BJ (cell line): ENCODE results near the gene STYXL1. TPM values are rescaled to one million over a fixed set of nuclear protein-coding genes. Genes with fewer than 3 reads are reported as not detected.
"Not testable (repeated sequence)": the region's sequence is repeated elsewhere in the genome, so short reads cannot be mapped to it uniquely, and the experiment has no call there.

Experiments used
- CTCF ChIA-PET: fragments of 350-600 bp; formaldehyde crosslinking; extraction: SDS; loops from one replicate; lab custom pipeline; 2021; ENCODE audit warnings: antibody characterized with exemption, inconsistent platforms; lab: Yijun Ruan, JAX
- POLR2A ChIA-PET: fragments of 300-600 bp; sonication (Branson Sonifier 250); formaldehyde crosslinking; extraction: SDS; loops from one replicate; lab custom pipeline; 2021; ENCODE audit warnings: antibody characterized with exemption; lab: Charles Lee
- DNase-seq: peaks from one replicate; pipeline ENCODE4 v3.0.0-alpha.2; 2011; ENCODE audit warnings: low read depth
- H3K27me3 ChIP-seq: 2 replicates; pipeline ENCODE4 v1.6.0; 2011; ENCODE audit warnings: low read length; ENCODE audit not compliant: control insufficient read depth, insufficient read depth
- H3K36me3 ChIP-seq: 2 replicates; pipeline ENCODE4 v1.5.1; 2011; ENCODE audit warnings: low read length; ENCODE audit not compliant: control insufficient read depth, insufficient read depth
- H3K4me3 ChIP-seq: 2 replicates; pipeline ENCODE4 v1.5.1; 2011; ENCODE audit warnings: low read depth, mild to moderate bottlenecking, control low read depth, low read length
- CTCF ChIP-seq: IDR thresholded peaks from 2 replicates; pipeline ENCODE4 v1.5.1; 2011; ENCODE audit warnings: low read depth, mild to moderate bottlenecking, control low read depth, inconsistent platforms, low read length, moderate library complexity; ENCODE audit not compliant: insufficient read depth
- polyA plus RNA-seq: library from polyadenylated mRNA; depleted of rRNA; stranded (reverse); fragments of >200 nt; gene quantifications from 2 replicates; pipeline ENCODE4 v1.2.3, GENCODE V29; 2011

Gene STYXL1
- polyA plus RNA-seq, 1 experiment = 64.7 TPM

GRCh38 chr7:76037310-76037709 lies 10.5 kb downstream of the STYXL1 start:
- Histone ChIP-seq H3K36me3 (0 out of 2 replicates have a peak, but pooled peaks cover 4% of the 10 kb centered on the region), H3K4me3 (no peak overlapping the region), H3K27me3 (no peaks in the 10 kb centered on the region)
- TF ChIP-seq CTCF = no peak
- DNase-seq = peak; percentile 57
- ChIA-PET CTCF (interaction anchor here (0.6 to 2.5 kb wide), 5 partner anchors 11 to 476 kb away, joined by 3 to 10 read pairs (median 4); partner anchors contain the start of genes MDH2 and STYXL1), POLR2A (interaction anchor here (0.7 kb wide), 1 partner anchor 10 kb away, joined by 4 read pairs; the partner anchor contains the start of genes MDH2 and STYXL1)

DNA sequence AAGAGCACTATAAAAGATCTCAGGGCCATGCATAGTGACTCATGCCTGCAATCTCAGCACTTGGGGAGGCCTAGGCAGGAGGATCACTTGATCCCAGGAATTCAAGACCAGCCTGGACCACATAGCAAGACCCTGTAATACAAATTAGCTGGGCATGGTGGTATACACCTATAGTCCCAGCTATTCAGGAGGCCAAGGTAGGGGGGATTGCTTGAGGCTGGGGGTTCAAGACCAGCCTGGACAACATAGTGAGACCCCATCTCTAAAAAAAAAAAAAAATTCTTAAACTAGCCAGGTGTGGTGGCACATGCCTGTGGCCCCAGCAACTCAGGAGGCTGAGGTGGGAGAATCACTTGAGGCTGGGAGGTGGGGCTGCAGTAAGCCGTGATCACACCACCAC lies 15.8 kb downstream of the STYXL1 start:
- no peak for TF ChIP-seq CTCF
- no peaks in the 10 kb centered on the region for H3K27me3 ChIP-seq
- peaks cover 8% of the 10 kb centered on the region for H3K36me3 ChIP-seq
- POLR2A ChIA-PET = interaction anchor here (0.6 kb wide), 1 partner anchor 266 kb away, joined by 15 read pairs; no protein-coding TSS in a partner anchor
- DNase-seq = no peak
- CTCF ChIA-PET = interaction anchor here (1.3 to 3.1 kb wide), 3 partner anchors 11 to 165 kb away, joined by 3 to 16 read pairs (median 4); no protein-coding TSS in a partner anchor
- no peak overlapping the region for H3K4me3 ChIP-seq

- H3K27me3 ChIP-seq, H3K36me3 ChIP-seq, DNase-seq, H3K4me3 ChIP-seq, POLR2A ChIA-PET: not testable (repeated sequence)
- CTCF ChIA-PET = interaction anchor here (0.6 kb wide), 1 partner anchor 163 kb away, joined by 3 read pairs; no protein-coding TSS in a partner anchor
These were observed 18.1 kb downstream of the STYXL1 start for GRCh38 chr7:76029682-76030081.

GRCh38 chr7:76023002-76023401 lies 24.8 kb downstream of the STYXL1 start:
- DNase-seq = no peak
- Histone ChIP-seq H3K27me3 (no peaks in the 10 kb centered on the region), H3K36me3 (peaks cover 9% of the 10 kb centered on the region), H3K4me3 (no peak overlapping the region)
- ChIA-PET POLR2A (no interaction called here), CTCF (interaction anchor here (0.8 to 7.3 kb wide), 2 partner anchors 9 to 155 kb away, joined by 4 to 129 read pairs; no protein-coding TSS in a partner anchor)
- no peak for TF ChIP-seq CTCF

DNA sequence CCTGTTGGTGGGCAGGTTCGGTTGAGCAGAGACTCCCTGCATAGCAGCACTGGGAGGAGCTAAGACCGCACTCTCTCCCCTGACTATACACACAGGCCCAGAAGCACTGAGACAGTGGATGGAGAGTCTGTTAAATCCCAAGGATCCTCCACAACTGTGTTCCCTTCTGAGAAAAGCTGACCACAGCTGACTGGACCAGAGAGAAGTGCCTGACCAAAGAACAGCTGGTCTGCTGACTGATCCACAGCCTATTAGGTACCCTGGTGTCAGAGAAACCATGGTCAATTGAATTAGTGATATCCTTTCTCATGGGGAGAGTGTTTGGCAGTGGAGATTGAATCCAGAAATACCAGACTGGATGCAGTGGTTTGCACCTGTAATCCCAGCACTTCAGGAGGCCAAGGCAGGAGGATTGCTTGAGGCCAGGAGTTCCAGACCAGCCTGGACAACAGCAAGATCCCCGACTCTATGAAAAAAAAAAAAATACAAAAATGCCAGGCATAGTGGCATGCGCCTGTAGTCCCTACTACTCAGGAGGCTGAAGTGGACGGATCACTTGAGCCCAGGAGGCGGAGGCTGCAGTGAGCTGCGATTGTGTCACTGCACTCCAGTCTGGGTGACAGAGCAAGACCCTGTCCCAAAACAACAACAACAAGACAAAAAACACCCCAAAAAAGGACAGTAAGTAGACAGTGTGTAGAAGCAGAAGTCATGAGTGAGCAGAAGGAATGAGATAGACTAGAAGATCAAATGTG lies 25.6 kb downstream of the STYXL1 start:
- Histone ChIP-seq H3K4me3 (no peak overlapping the region), H3K27me3 (no peaks in the 10 kb centered on the region), H3K36me3 (peaks cover 9% of the 10 kb centered on the region)
- POLR2A ChIA-PET = no interaction called here
- CTCF ChIA-PET = interaction anchor here (0.8 to 7.3 kb wide), 2 partner anchors 8 to 154 kb away, joined by 4 to 129 read pairs; no protein-coding TSS in a partner anchor
- TF ChIP-seq CTCF = no peak
- no peak for DNase-seq
